H1 (cell line): Measurements from ENCODE around the gene ABCG1. TPM values are rescaled to one million over a fixed set of nuclear protein-coding genes. Genes with fewer than 3 reads are reported as not detected.

Experiments
- CEBPB ChIP-seq: IDR thresholded peaks from 2 replicates; pipeline ENCODE4 v1.6.1; 2012; ENCODE audit warnings: low read depth, low read length
- FOSL1 ChIP-seq: IDR thresholded peaks from 2 replicates; pipeline ENCODE4 v1.6.1; 2011; ENCODE audit warnings: mild to moderate bottlenecking, low read depth, low read length, moderate library complexity; ENCODE audit not compliant: insufficient read depth
- HDAC6 ChIP-seq: IDR thresholded peaks from one replicate; pipeline ENCODE4 v1.7.1; 2012; ENCODE audit warnings: low read depth, mild to moderate bottlenecking, inconsistent platforms, low read length, moderate library complexity
- JUN ChIP-seq: IDR thresholded peaks from 2 replicates; pipeline ENCODE4 v1.6.1; 2011; ENCODE audit warnings: low read depth, mild to moderate bottlenecking, improper control_type of control experiment, low read length
- RAD21 ChIP-seq, 2 experiments: IDR thresholded peaks in 1 of 2; conservative IDR thresholded peaks in 1 of 2; 2 replicates each; pipeline ENCODE4 v1.6.1; 2011; ENCODE audit warnings: low read depth in 2 of 2, low read length in 2 of 2, improper control_type of control experiment in 1 of 2, inconsistent platforms in 1 of 2, mild to moderate bottlenecking in 1 of 2, moderate library complexity in 1 of 2
- SRF ChIP-seq: IDR thresholded peaks from 2 replicates; pipeline ENCODE4 v1.6.1; 2011; ENCODE audit warnings: mild to moderate bottlenecking, low read depth, low read length, moderate library complexity
- TEAD4 ChIP-seq: IDR thresholded peaks from 2 replicates; pipeline ENCODE4 v1.6.1; 2012; ENCODE audit warnings: low read depth, low read length, inconsistent platforms, mixed read lengths
- polyA plus RNA-seq, 7 experiments: library from polyadenylated mRNA; depleted of rRNA in 3 of 7; stranded (reverse) in 5 of 7; unstranded in 2 of 7; fragments of >200 nt in 5 of 7; fragments of 200-250 nt in 2 of 7; gene quantifications; 1 replicate in 5 of 7; 2 replicates in 1 of 7; 4 replicates in 1 of 7; pipeline versions ENCODE4 v1.2.1 to v1.2.3, GENCODE V29; 2011 to 2013; ENCODE audit warnings: missing spikeins in 2 of 7, mixed read lengths in 2 of 7
- total RNA-seq: library from RNA; stranded (reverse); fragmentation: NEBNext Ultra II Directional; extraction: Animal tissue kit (Norgen Biotek cat#: 25700); gene quantifications from 2 replicates; pipeline ENCODE4 v1.2.1, GENCODE V29; 2021

The ABCG1 gene
- total and polyA plus RNA-seq, 2 of the 8 experiments (the other 6 are each of a cell fraction or from before 2014, with no cell fraction given), result 2.1 to 4.0 TPM

GRCh38 chr21:42186591-42186990 is 32.3 kb upstream of the ABCG1 start (continued):
- TF ChIP-seq CEBPB (no peak), TEAD4 (no peak), FOSL1 (no peak), JUN (no peak), HDAC6 (no peak), RAD21 (IDR thresholded peaks at IDR 0.05 in 1 of 2, conservative IDR thresholded peaks at IDR 0.05 in 1 of 2; ENCODE audit: low read depth in 2 of 2, low read length in 2 of 2) (no peak), SRF (no peak)
